NCI-H1930 (cell line): ENCODE measurements around the gene SDK2.
"Not testable (repeated sequence)": the region's sequence is repeated elsewhere in the genome, so short reads cannot be mapped to it uniquely, and the experiment has no call there.

ENCODE experiments used
- DNase-seq, 2 experiments: peaks; one replicate each; lab custom pipeline; 2025; lab: John Stamatoyannopoulos, UW

SDK2 gene

GRCh38 chr17:73343739-73344454, 300.3 kb downstream of the SDK2 start:
- DNase-seq: no peak

- DNase-seq: no peak
These were observed 301.0 kb downstream of the SDK2 start for GRCh38 chr17:73343168-73343634.

GRCh38 chr17:73342541-73343167, 301.6 kb downstream of the SDK2 start:
- no peak for DNase-seq

- DNase-seq: no peak
These were observed 302.2 kb downstream of the SDK2 start for GRCh38 chr17:73342050-73342522.

- DNase-seq: no peak
These were observed 302.7 kb downstream of the SDK2 start for GRCh38 chr17:73341350-73342049.

- no peak for DNase-seq
These were observed 304.1 kb downstream of the SDK2 start for GRCh38 chr17:73340093-73340596.

- DNase-seq: no peak
These were observed 305.6 kb downstream of the SDK2 start for GRCh38 chr17:73338566-73339197.

GRCh38 chr17:73338050-73338521, 306.2 kb downstream of the SDK2 start:
- no peak for DNase-seq

GRCh38 chr17:73337330-73337710, 306.9 kb downstream of the SDK2 start:
- DNase-seq: no peak

GRCh38 chr17:73336408-73337329, 307.6 kb downstream of the SDK2 start:
- no peak for DNase-seq

- no peak for DNase-seq
These were observed 308.4 kb downstream of the SDK2 start for GRCh38 chr17:73335591-73336407.

- DNase-seq: no peak
These were observed 309.3 kb downstream of the SDK2 start for GRCh38 chr17:73334771-73335513.

- not testable (repeated sequence) for DNase-seq
These were observed 310.8 kb downstream of the SDK2 start for GRCh38 chr17:73333445-73333844.

GRCh38 chr17:73331060-73331459, 313.2 kb downstream of the SDK2 start:
- no peak for DNase-seq

GRCh38 chr17:73327676-73328075, 316.6 kb downstream of the SDK2 start:
- no peak for DNase-seq

- no peak for DNase-seq
These were observed 318.8 kb downstream of the SDK2 start for GRCh38 chr17:73325527-73325842.

- no peak for DNase-seq
These were observed 319.3 kb downstream of the SDK2 start for GRCh38 chr17:73324711-73325526.

GRCh38 chr17:73324160-73324475, 320.1 kb downstream of the SDK2 start:
- no peak for DNase-seq
